Neural progenitor cell (in vitro differentiated cells): Measurements from ENCODE around the gene MAGI2.

Experiments
- EZH2phosphoT487 ChIP-seq: fragments of 200-600 bp; sonication (generic); IDR thresholded peaks from 2 replicates; pipeline ENCODE4 v1.6.1; 2017; ENCODE audit warnings: antibody characterized with exemption
- TF ChIP-seq, protein P1 (sequence below): fragments of 200-600 bp; sonication (generic); IDR thresholded peaks from 2 replicates; pipeline ENCODE4 v1.5.1; 2017; ENCODE audit warnings: antibody characterized with exemption, mild to moderate bottlenecking

DNA sequence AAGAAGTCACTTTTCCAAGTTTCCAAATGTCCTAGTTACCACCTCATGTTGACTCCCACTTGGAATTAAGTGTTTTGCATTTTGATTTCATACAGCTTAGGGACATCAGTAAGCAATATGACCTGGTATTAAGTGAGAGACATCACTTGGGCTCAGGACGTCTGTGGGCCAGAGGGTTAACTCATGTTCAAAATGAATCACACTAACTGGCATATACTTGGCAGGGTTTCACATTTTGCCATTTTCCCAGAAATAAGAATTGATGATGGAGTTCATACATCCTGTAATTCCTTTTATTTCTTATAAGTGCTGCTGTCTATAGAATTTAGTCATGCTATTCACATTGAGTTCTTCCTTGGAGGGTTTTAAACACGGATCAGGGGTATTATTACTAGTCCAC, 1138.3 kb downstream of the MAGI2 start:
- TF ChIP-seq, protein P1, sequence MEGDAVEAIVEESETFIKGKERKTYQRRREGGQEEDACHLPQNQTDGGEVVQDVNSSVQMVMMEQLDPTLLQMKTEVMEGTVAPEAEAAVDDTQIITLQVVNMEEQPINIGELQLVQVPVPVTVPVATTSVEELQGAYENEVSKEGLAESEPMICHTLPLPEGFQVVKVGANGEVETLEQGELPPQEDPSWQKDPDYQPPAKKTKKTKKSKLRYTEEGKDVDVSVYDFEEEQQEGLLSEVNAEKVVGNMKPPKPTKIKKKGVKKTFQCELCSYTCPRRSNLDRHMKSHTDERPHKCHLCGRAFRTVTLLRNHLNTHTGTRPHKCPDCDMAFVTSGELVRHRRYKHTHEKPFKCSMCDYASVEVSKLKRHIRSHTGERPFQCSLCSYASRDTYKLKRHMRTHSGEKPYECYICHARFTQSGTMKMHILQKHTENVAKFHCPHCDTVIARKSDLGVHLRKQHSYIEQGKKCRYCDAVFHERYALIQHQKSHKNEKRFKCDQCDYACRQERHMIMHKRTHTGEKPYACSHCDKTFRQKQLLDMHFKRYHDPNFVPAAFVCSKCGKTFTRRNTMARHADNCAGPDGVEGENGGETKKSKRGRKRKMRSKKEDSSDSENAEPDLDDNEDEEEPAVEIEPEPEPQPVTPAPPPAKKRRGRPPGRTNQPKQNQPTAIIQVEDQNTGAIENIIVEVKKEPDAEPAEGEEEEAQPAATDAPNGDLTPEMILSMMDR, result no peak
- TF ChIP-seq EZH2phosphoT487, result no peak
